AG04450 (cell line): Measurements from ENCODE around the gene AKR1A1. TPM values are rescaled to one million over a fixed set of nuclear protein-coding genes. Genes with fewer than 3 reads are reported as not detected.
"Not testable (repeated sequence)": the region's sequence is repeated elsewhere in the genome, so short reads cannot be mapped to it uniquely, and the experiment has no call there.

Experiments used
- CTCF ChIA-PET: fragments of 300-600, 350-600 bp; formaldehyde crosslinking; extraction: SDS; loops from one replicate; lab custom pipeline; 2022; ENCODE audit warnings: antibody characterized with exemption, inconsistent platforms; lab: Charles Lee
- POLR2A ChIA-PET: fragments of 350-600 bp; formaldehyde crosslinking; extraction: SDS; loops from one replicate; lab custom pipeline; 2021; ENCODE audit warnings: antibody characterized with exemption, inconsistent platforms; lab: Yijun Ruan, JAX
- DNase-seq: peaks from one replicate; pipeline ENCODE4 v3.0.0-alpha.2; 2011; ENCODE audit warnings: low read depth, low spot score
- H3K27ac ChIP-seq: one replicate; pipeline ENCODE4 v1.5.1; 2012; ENCODE audit warnings: low read depth, low read length, control low read depth
- H3K27me3 ChIP-seq: one replicate; pipeline ENCODE4 v1.6.0; 2012; ENCODE audit warnings: low read length; ENCODE audit not compliant: control insufficient read depth, insufficient read depth
- H3K4me3 ChIP-seq: 2 replicates; pipeline ENCODE4 v1.5.1; 2011; ENCODE audit warnings: mild to moderate bottlenecking, low read depth, low read length, control low read depth
- H3K9me3 ChIP-seq: 2 replicates; pipeline ENCODE4 v1.5.1; 2012; ENCODE audit warnings: low read length; ENCODE audit not compliant: control insufficient read depth, insufficient read depth
- CTCF ChIP-seq: IDR thresholded peaks from 2 replicates; pipeline ENCODE4 v1.5.1; 2011; ENCODE audit warnings: low read depth, low read length, control low read depth, inconsistent platforms
- polyA plus RNA-seq: library from polyadenylated mRNA; depleted of rRNA; stranded (reverse); fragments of >200 nt; gene quantifications from 2 replicates; pipeline ENCODE4 v1.2.3, GENCODE V29; 2011

Gene AKR1A1
- polyA plus RNA-seq, 1 experiment: 150 TPM

GRCh38 chr1:45512641-45513054 lies 38.0 kb upstream of the AKR1A1 start:
- POLR2A ChIA-PET: interaction anchor here (0.6 to 2.9 kb wide), 4 partner anchors 9 to 70 kb away, joined by 3 to 36 read pairs (median 6); partner anchors contain the start of genes CCDC163, MMACHC and PRDX1
- no peaks in the 10 kb centered on the region for H3K9me3 ChIP-seq
- TF ChIP-seq CTCF: peak; percentile 72
- no peak for DNase-seq
- no peak overlapping the region for H3K4me3 ChIP-seq
- CTCF ChIA-PET: interaction anchor here (0.6 to 4.2 kb wide), 11 partner anchors 9 to 164 kb away, joined by 3 to 49 read pairs (median 6); partner anchors contain the start of genes CCDC163, MMACHC and PRDX1
- peak overlapping the region; percentile 3 for H3K27ac ChIP-seq
- no peaks in the 10 kb centered on the region for H3K27me3 ChIP-seq

GRCh38 chr1:45513532-45514260 lies 36.9 kb upstream of the AKR1A1 start:
- H3K4me3 ChIP-seq, H3K27me3 ChIP-seq, DNase-seq, H3K9me3 ChIP-seq: not testable (repeated sequence)
- ChIA-PET POLR2A (interaction anchor here (2.9 kb wide), 1 partner anchor 8 kb away, joined by 36 read pairs; the partner anchor contains the start of gene PRDX1), CTCF (interaction anchor here (1.4 to 4.2 kb wide), 3 partner anchors 22 to 57 kb away, joined by 4 to 49 read pairs (median 8); no protein-coding TSS in a partner anchor)
- peak overlapping the region; percentile 65 for H3K27ac ChIP-seq

GRCh38 chr1:45516036-45516435 lies 34.6 kb upstream of the AKR1A1 start:
- Histone ChIP-seq H3K27me3 (no peaks in the 10 kb centered on the region), H3K27ac (no peak overlapping the region), H3K9me3 (no peaks in the 10 kb centered on the region; the same call in 1 of the 2 replicates), H3K4me3 (no peak overlapping the region)
- DNase-seq: no peak
- CTCF ChIA-PET: interaction anchor here (0.6 to 0.8 kb wide), 2 partner anchors 16 to 53 kb away, joined by 3 read pairs; partner anchors contain the start of genes CCDC163 and MMACHC
- TF ChIP-seq CTCF: no peak
- POLR2A ChIA-PET: interaction anchor here (0.6 to 1.1 kb wide), 3 partner anchors 25 to 176 kb away, joined by 3 to 5 read pairs (median 4); partner anchors contain the start of genes AKR1A1, MUTYH and TOE1

GRCh38 chr1:45516465-45516864 lies 34.2 kb upstream of the AKR1A1 start:
- Histone ChIP-seq H3K27ac (no peak overlapping the region), H3K4me3 (no peak overlapping the region), H3K27me3 (no peaks in the 10 kb centered on the region), H3K9me3 (peaks cover 2% of the 10 kb centered on the region; the same call in 1 of the 2 replicates)
- POLR2A ChIA-PET: interaction anchor here (0.9 to 1.2 kb wide), 3 partner anchors 15 to 176 kb away, joined by 3 to 6 read pairs (median 4); partner anchors contain the start of genes AKR1A1, MUTYH and TOE1
- CTCF ChIA-PET: interaction anchor here (0.6 kb wide), 1 partner anchor 53 kb away, joined by 3 read pairs; no protein-coding TSS in a partner anchor
- DNase-seq: no peak
- TF ChIP-seq CTCF: no peak

GRCh38 chr1:45518366-45518765 lies 32.3 kb upstream of the AKR1A1 start:
- not testable (repeated sequence) for H3K4me3 ChIP-seq, H3K9me3 ChIP-seq, DNase-seq, H3K27me3 ChIP-seq, H3K27ac ChIP-seq
- ChIA-PET CTCF (interaction anchor here (0.9 to 1.2 kb wide), 4 partner anchors 25 to 158 kb away, joined by 3 to 6 read pairs (median 3); no protein-coding TSS in a partner anchor), POLR2A (interaction anchor here (0.8 to 1.4 kb wide), 3 partner anchors 18 to 66 kb away, joined by 3 to 4 read pairs (median 3); partner anchors contain the start of genes CCDC163 and MMACHC)
